Hepatocyte (in vitro differentiated cells): ENCODE data around the gene DCC.

ENCODE experiments used
- EZH2 ChIP-seq: fragments of 200-600 bp; sonication (generic); IDR thresholded peaks from 2 replicates; pipeline ENCODE4 v1.6.1; 2016; ENCODE audit warnings: antibody characterized with exemption, mild to moderate bottlenecking, borderline replicate concordance
- EZH2phosphoT487 ChIP-seq: fragments of 200-600 bp; sonication (generic); IDR thresholded peaks from one replicate; pipeline ENCODE4 v1.6.1; 2018; ENCODE audit warnings: antibody characterized with exemption, mild to moderate bottlenecking, low read depth, moderate library complexity; ENCODE audit not compliant: unreplicated experiment, severe bottlenecking
- TF ChIP-seq, protein P1 (sequence below): fragments of 200-600 bp; sonication (generic); IDR thresholded peaks from 2 replicates; pipeline ENCODE4 v1.5.1; 2016; ENCODE audit warnings: antibody characterized with exemption, mild to moderate bottlenecking; ENCODE audit not compliant: poor library complexity

DNA sequence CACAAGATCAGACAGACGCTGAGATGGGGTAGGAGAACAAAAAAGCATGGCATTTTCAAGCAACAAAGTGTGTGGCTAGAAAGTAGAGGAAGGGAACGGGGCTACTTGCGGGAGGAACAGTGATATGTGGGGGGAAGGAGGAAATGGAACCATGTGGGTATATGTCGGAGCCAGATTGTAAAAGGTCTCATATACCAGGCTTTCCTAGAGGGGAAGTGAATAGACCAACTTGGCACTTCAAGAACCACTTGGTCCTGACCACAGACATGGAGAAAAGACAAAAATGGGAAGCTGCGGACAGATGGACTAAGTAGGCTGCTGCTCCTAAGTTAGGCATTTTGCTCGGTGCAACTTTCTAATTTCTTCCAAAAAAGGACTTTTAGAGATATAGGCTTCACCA is 196.0 kb downstream of the DCC start:
- TF ChIP-seq EZH2: no peak
- TF ChIP-seq, protein P1, sequence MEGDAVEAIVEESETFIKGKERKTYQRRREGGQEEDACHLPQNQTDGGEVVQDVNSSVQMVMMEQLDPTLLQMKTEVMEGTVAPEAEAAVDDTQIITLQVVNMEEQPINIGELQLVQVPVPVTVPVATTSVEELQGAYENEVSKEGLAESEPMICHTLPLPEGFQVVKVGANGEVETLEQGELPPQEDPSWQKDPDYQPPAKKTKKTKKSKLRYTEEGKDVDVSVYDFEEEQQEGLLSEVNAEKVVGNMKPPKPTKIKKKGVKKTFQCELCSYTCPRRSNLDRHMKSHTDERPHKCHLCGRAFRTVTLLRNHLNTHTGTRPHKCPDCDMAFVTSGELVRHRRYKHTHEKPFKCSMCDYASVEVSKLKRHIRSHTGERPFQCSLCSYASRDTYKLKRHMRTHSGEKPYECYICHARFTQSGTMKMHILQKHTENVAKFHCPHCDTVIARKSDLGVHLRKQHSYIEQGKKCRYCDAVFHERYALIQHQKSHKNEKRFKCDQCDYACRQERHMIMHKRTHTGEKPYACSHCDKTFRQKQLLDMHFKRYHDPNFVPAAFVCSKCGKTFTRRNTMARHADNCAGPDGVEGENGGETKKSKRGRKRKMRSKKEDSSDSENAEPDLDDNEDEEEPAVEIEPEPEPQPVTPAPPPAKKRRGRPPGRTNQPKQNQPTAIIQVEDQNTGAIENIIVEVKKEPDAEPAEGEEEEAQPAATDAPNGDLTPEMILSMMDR: no peak
- no peak for TF ChIP-seq EZH2phosphoT487
